ENCODE data around the gene B4GALT5. TPM values are rescaled to one million over a fixed set of nuclear protein-coding genes. Genes with fewer than 3 reads are reported as not detected.

Gene B4GALT5
- total RNA-seq, 1 donor from 2014 or later: 31.0 TPM

DNA sequence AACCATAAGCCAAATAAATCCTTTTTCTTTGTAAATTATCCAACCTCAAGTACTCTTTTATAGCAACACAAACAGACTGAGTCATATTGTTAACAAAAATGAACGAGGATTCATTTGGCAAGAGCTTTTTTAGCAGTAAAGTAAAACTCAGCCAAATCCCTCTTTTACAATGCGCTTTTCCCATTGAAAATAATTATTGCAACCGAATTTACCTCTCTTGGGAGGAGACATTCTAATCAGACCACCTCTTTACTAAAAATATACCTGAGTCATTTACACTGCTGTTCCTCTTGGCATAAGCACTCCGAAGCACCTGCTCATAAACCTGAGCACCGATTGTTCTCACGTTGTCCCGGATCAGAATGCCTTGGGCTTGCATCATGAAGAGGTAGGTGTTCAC, 57.4 kb downstream of the B4GALT5 start:
- Histone ChIP-seq H3K36me3 (peaks cover 51% of the 10 kb centered on the region), H3K27ac (replicated peaks) (no peak overlapping the region), H3K4me1 (peaks cover 66% of the 10 kb centered on the region)

DNA sequence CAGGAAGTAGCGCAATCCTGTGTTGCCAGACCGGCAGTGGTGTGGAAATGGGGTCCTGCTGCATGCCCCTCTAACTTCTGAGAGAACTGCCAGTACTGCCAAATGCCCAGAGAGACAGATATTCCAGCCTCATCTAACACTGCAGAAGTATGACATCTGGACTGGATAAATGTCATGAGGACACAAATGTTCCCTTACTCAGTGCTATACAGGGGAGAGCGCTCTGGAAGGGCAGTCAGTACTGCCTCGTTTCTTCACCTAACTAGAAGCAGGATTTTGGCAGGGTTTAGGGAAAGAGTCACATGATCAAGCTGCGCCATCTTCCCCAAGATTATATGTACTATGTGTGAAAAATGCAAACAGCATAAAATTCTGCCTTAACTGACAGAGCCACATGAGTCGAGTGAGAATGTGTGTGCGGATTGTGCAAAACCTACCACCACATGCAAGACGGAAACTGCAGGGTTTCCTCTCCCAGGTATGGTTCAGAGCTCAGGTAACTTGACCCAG, 59.7 kb downstream of the B4GALT5 start:
- peaks cover 51% of the 10 kb centered on the region for H3K4me1 ChIP-seq
- no peaks in the 10 kb centered on the region for H3K27me3 ChIP-seq (ENCODE audit: low read depth)
- intact Hi-C loops (cut with micrococcal nuclease): no loop called here
- peaks cover 56% of the 10 kb centered on the region for H3K36me3 ChIP-seq
- peak overlapping the region; percentile 16 for H3K27ac ChIP-seq (replicated peaks)
- DNase-seq: no peak
- TF ChIP-seq, protein P1, sequence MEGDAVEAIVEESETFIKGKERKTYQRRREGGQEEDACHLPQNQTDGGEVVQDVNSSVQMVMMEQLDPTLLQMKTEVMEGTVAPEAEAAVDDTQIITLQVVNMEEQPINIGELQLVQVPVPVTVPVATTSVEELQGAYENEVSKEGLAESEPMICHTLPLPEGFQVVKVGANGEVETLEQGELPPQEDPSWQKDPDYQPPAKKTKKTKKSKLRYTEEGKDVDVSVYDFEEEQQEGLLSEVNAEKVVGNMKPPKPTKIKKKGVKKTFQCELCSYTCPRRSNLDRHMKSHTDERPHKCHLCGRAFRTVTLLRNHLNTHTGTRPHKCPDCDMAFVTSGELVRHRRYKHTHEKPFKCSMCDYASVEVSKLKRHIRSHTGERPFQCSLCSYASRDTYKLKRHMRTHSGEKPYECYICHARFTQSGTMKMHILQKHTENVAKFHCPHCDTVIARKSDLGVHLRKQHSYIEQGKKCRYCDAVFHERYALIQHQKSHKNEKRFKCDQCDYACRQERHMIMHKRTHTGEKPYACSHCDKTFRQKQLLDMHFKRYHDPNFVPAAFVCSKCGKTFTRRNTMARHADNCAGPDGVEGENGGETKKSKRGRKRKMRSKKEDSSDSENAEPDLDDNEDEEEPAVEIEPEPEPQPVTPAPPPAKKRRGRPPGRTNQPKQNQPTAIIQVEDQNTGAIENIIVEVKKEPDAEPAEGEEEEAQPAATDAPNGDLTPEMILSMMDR (IDR thresholded peaks at IDR 0.05; ENCODE audit: borderline replicate concordance): no peak
- no peaks in the 10 kb centered on the region for H3K9me3 ChIP-seq (replicated peaks)
- no peak overlapping the region for H3K4me3 ChIP-seq

More for the DNA sequence above, 57.4 kb downstream of the B4GALT5 start:
- intact Hi-C loops (cut with micrococcal nuclease): no loop called here
- Histone ChIP-seq H3K4me3 (no peak overlapping the region), H3K9me3 (replicated peaks) (no peaks in the 10 kb centered on the region), H3K27me3 (ENCODE audit: low read depth) (no peaks in the 10 kb centered on the region)
- DNase-seq: no peak
- TF ChIP-seq, protein P1 (IDR thresholded peaks at IDR 0.05; ENCODE audit: borderline replicate concordance): no peak

DNA sequence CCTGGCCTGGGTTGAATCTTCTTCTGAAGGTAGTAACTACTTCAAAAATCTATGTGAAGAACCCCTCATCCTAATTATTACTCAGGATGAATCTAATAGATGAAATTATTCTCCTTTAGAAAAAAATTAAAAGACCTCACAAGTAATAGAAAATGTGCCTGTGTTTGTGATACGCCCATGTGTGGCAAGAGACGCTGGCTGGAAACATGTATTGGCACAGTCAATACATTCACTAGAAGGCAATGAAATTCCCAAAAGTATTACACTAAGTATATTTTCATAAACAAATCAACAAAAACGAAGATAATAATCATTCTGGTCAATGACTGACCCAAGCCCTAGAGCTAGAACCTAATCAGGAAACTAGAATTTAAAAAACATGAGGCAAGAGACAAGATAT, 64.0 kb downstream of the B4GALT5 start:
- H3K27ac ChIP-seq (replicated peaks): no peak overlapping the region
- H3K27me3 ChIP-seq (ENCODE audit: low read depth): no peaks in the 10 kb centered on the region
- H3K4me1 ChIP-seq: peaks cover 16% of the 10 kb centered on the region
- DNase-seq: no peak
- TF ChIP-seq, protein P1 (IDR thresholded peaks at IDR 0.05; ENCODE audit: borderline replicate concordance): no peak
- no peak overlapping the region for H3K4me3 ChIP-seq
- intact Hi-C loops (cut with micrococcal nuclease): no loop called here
- H3K36me3 ChIP-seq: peaks cover 81% of the 10 kb centered on the region
- H3K9me3 ChIP-seq (replicated peaks): no peaks in the 10 kb centered on the region

DNA sequence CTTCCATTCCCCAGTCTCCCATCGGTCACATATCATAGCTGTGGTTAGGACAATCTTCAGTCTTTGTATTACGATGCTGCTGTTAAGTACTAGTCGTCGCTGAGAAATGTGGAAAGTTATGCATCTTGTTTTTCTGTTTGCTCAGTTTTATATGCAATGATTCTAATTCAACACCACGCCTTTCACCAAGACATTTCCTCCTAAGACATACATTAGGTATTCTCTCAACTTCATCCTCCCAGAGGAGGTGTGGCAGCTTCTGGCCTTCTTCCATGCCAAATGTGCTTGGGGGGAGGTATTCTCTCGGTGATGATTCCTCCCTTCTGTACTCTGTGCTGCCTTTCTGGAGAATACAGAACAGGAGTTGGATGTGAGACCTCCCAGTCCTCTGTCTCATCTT, 66.1 kb downstream of the B4GALT5 start:
- Histone ChIP-seq H3K4me1 (peaks cover 8% of the 10 kb centered on the region), H3K27me3 (ENCODE audit: low read depth) (no peaks in the 10 kb centered on the region), H3K9me3 (replicated peaks) (no peaks in the 10 kb centered on the region), H3K36me3 (peaks cover 81% of the 10 kb centered on the region), H3K4me3 (no peak overlapping the region), H3K27ac (replicated peaks) (no peak overlapping the region)
- DNase-seq: no peak
- TF ChIP-seq, protein P1 (IDR thresholded peaks at IDR 0.05; ENCODE audit: borderline replicate concordance): no peak
- intact Hi-C loops (cut with micrococcal nuclease): no loop called here

DNA sequence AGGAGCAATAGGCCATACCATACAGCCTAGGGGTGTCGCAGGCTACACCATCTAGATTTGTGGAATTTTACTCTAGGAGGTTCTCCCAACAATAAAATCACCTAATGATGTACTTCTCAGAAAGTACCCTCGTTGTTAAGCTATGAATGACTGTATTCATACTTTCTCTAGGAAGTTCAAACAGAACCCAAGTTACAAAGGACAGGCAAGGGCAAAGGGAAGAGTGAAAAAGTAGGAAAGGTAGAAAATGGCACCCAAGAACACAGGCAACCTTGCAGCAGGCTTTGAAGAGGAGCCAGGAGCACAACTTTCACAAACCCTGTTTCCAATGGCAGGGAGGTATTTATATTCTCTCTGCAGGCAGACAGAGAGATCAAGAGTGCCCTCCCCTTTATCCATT, 67.2 kb downstream of the B4GALT5 start:
- DNase-seq: no peak
- no peak overlapping the region for H3K4me3 ChIP-seq
- intact Hi-C loops (cut with micrococcal nuclease): no loop called here
- peaks cover 14% of the 10 kb centered on the region for H3K4me1 ChIP-seq
- H3K27me3 ChIP-seq (ENCODE audit: low read depth): no peaks in the 10 kb centered on the region
- TF ChIP-seq, protein P1 (IDR thresholded peaks at IDR 0.05; ENCODE audit: borderline replicate concordance): no peak
- no peak overlapping the region for H3K27ac ChIP-seq (replicated peaks)
- peaks cover 81% of the 10 kb centered on the region for H3K36me3 ChIP-seq
- no peaks in the 10 kb centered on the region for H3K9me3 ChIP-seq (replicated peaks)
